CD14-positive monocyte (primary cell): ENCODE data around the gene SLC26A1. TPM values are rescaled to one million over a fixed set of nuclear protein-coding genes. Genes with fewer than 3 reads are reported as not detected.

Source experiments
- DNase-seq, 3 donors: peaks; one replicate each; pipeline ENCODE4 v3.0.0-alpha.2; 2011 to 2022
- H2AFZ ChIP-seq: 2 replicates; pipeline ENCODE4 v1.6.0; 2012; ENCODE audit warnings: mild to moderate bottlenecking, low read depth, low read length, inconsistent platforms; ENCODE audit not compliant: insufficient read depth, poor library complexity, severe bottlenecking
- H3K27ac ChIP-seq, 2 donors: 1 replicate in 1 of 2; 2 replicates in 1 of 2; pipeline ENCODE4 v1.5.1; 2012 to 2013; ENCODE audit warnings: low read length in 2 of 2, control low read depth in 1 of 2, inconsistent platforms in 1 of 2, low read depth in 1 of 2, mild to moderate bottlenecking in 1 of 2
- H3K27me3 ChIP-seq, 2 donors: one replicate each; pipeline versions ENCODE4 v1.6.0 to v1.6.1; 2011 to 2013; ENCODE audit warnings: low read length in 2 of 2; ENCODE audit not compliant: control insufficient read depth in 2 of 2, insufficient read depth in 2 of 2
- H3K36me3 ChIP-seq, 2 donors: replicated peaks in 1 of 2; 1 replicate in 1 of 2; 2 replicates in 1 of 2; pipeline versions ENCODE4 v1.5.1 to v1.6.1; 2012 to 2013; ENCODE audit warnings: low read length in 2 of 2, control low read depth in 1 of 2, inconsistent platforms in 1 of 2, mild to moderate bottlenecking in 1 of 2; ENCODE audit not compliant: insufficient read depth in 2 of 2, control insufficient read depth in 1 of 2
- H3K4me1 ChIP-seq, 2 donors: 1 replicate in 1 of 2; 2 replicates in 1 of 2; pipeline versions ENCODE4 v1.5.1 to v1.6.1; 2012 to 2013; ENCODE audit warnings: low read length in 2 of 2, control low read depth in 1 of 2, inconsistent platforms in 1 of 2, mild to moderate bottlenecking in 1 of 2, moderate library complexity in 1 of 2; ENCODE audit not compliant: insufficient read depth in 2 of 2, control insufficient read depth in 1 of 2
- H3K4me2 ChIP-seq: replicated peaks from 2 replicates; pipeline ENCODE3; 2012; ENCODE audit warnings: low read length, moderate library complexity, mild to moderate bottlenecking; ENCODE audit not compliant: poor library complexity, severe bottlenecking; ENCODE audit errors: extremely low read depth
- H3K4me3 ChIP-seq, 3 experiments: fragments of 200-600 bp in 1 of 3; sonication (generic) in 1 of 3; replicated peaks in 1 of 3; 1 replicate in 2 of 3; 2 replicates in 1 of 3; pipeline ENCODE4 v1.5.1; 2011 to 2013; ENCODE audit warnings: low read length in 3 of 3, mild to moderate bottlenecking in 3 of 3, control low read depth in 2 of 3, low read depth in 2 of 3, inconsistent platforms in 1 of 3, moderate library complexity in 1 of 3
- H3K79me2 ChIP-seq: 2 replicates; pipeline ENCODE4 v1.6.0; 2012; ENCODE audit warnings: mild to moderate bottlenecking, control low read depth, inconsistent platforms, low read length, moderate library complexity; ENCODE audit not compliant: insufficient read depth
- H3K9ac ChIP-seq: 2 replicates; pipeline ENCODE4 v1.6.0; 2017; ENCODE audit warnings: low read length, mild to moderate bottlenecking; ENCODE audit not compliant: insufficient read depth, poor library complexity, severe bottlenecking
- H3K9me3 ChIP-seq, 2 donors: replicated peaks in 1 of 2; 1 replicate in 1 of 2; 2 replicates in 1 of 2; pipeline versions ENCODE4 v1.5.1 to v1.6.1; 2012 to 2013; ENCODE audit warnings: low read length in 2 of 2, control low read depth in 1 of 2; ENCODE audit not compliant: control insufficient read depth in 1 of 2, insufficient read depth in 1 of 2
- H4K20me1 ChIP-seq: 2 replicates; pipeline ENCODE4 v1.6.0; 2012; ENCODE audit warnings: mild to moderate bottlenecking, low read length, control low read depth, moderate library complexity; ENCODE audit not compliant: insufficient read depth
- H3K27ac Mint-ChIP-seq, 7 donors: one replicate each; pipeline ENCODE4 v1.8.0; 2020; ENCODE audit warnings: mild to moderate bottlenecking in 7 of 7, mixed read lengths in 7 of 7, moderate library complexity in 6 of 7, inconsistent platforms in 2 of 7
- H3K27me3 Mint-ChIP-seq, 3 donors: one replicate each; pipeline ENCODE4 v1.8.0; 2021 to 2022; ENCODE audit warnings: low read depth in 3 of 3, mild to moderate bottlenecking in 3 of 3, mixed read lengths in 3 of 3, moderate library complexity in 3 of 3, inconsistent platforms in 1 of 3
- H3K36me3 Mint-ChIP-seq, 2 donors: one replicate each; pipeline ENCODE4 v1.8.0; 2020; ENCODE audit warnings: mixed read lengths in 2 of 2, inconsistent platforms in 1 of 2, mild to moderate bottlenecking in 1 of 2
- H3K4me1 Mint-ChIP-seq: one replicate; pipeline ENCODE4 v1.8.0; 2020; ENCODE audit warnings: mild to moderate bottlenecking, mixed read lengths
- H3K4me3 Mint-ChIP-seq, 2 donors: one replicate each; pipeline ENCODE4 v1.8.0; 2020; ENCODE audit warnings: mild to moderate bottlenecking in 2 of 2, mixed read lengths in 2 of 2, moderate library complexity in 1 of 2
- H3K9me3 Mint-ChIP-seq, 7 donors: one replicate each; pipeline ENCODE4 v1.8.0; 2020 to 2022; ENCODE audit warnings: mixed read lengths in 7 of 7, mild to moderate bottlenecking in 6 of 7, moderate library complexity in 6 of 7, inconsistent platforms in 2 of 7
- CTCF ChIP-seq: fragments of 200-600 bp; IDR thresholded peaks from one replicate; pipeline ENCODE4 v1.8.0; 2022; ENCODE audit warnings: antibody characterized with exemption, mild to moderate bottlenecking
- WGBS: methylation state at CpG from one replicate; pipeline ENCODE4 v1.1.5; 2013; ENCODE audit warnings: missing lambda C conversion rate; ENCODE audit not compliant: insufficient coverage; 5-methylcytosine and 5-hydroxymethylcytosine counted together
- intact Hi-C, 2 donors: fragments of 100-400 bp; cut with micrococcal nuclease; formaldehyde crosslinking; loops; one replicate each; pipeline versions ENCODE4 v1.15.0 to v1.15.1; 2023
- polyA plus RNA-seq, 3 donors: library from polyadenylated mRNA; depleted of rRNA in 1 of 3; unstranded in 2 of 3; stranded (reverse) in 1 of 3; fragments of 300-500 nt in 2 of 3; fragments of >200 nt in 1 of 3; fragmentation: Illumina TruSeq in 2 of 3; gene quantifications; 1 replicate in 2 of 3; 2 replicates in 1 of 3; pipeline ENCODE4 v1.2.3, GENCODE V29; 2012 to 2021

The SLC26A1 gene
- polyA plus RNA-seq, 3 donors = 0.16 to 0.37 (median 0.18) TPM

- peaks cover 3% of the 10 kb centered on the region for H4K20me1 ChIP-seq
- peaks cover 11% of the 10 kb centered on the region for H3K4me1 Mint-ChIP-seq
- 93% methylated on average over 7 of the region's 8 CpGs for WGBS
Measured at GRCh38 chr4:1015179-1015578, 22.0 kb upstream of the SLC26A1 start.

More at GRCh38 chr4:1015179-1015578, 22.0 kb upstream of the SLC26A1 start:
- Mint-ChIP-seq H3K27ac (no peak overlapping the region), H3K9me3 (peaks cover 0 to 2% (median 0%) of the 10 kb centered on the region in 7 donors), H3K4me3 (no peak overlapping the region), H3K36me3 (no peaks in the 10 kb centered on the region), H3K27me3 (peaks cover 0 to 14% (median 7%) of the 10 kb centered on the region in 3 donors)
- H3K4me3 ChIP-seq = no peak overlapping the region
- no peaks in the 10 kb centered on the region for H3K9me3 ChIP-seq
- DNase-seq = no peak
- no peak overlapping the region for H3K27ac ChIP-seq
- peaks cover 0 to 11% of the 10 kb centered on the region in 2 donors for H3K27me3 ChIP-seq
- no peak for TF ChIP-seq CTCF
- intact Hi-C loops = no loop called here
- H3K9ac ChIP-seq = no peak overlapping the region
- peaks cover 13 to 34% of the 10 kb centered on the region in 2 donors for H3K4me1 ChIP-seq
- H3K4me2 ChIP-seq = no peak overlapping the region
- H2AFZ ChIP-seq = no peak overlapping the region
- H3K36me3 ChIP-seq = no peaks in the 10 kb centered on the region
- H3K79me2 ChIP-seq = no peaks in the 10 kb centered on the region
